Lung microvascular endothelial cell (primary cell): ENCODE results near the gene SOCS3. TPM values are rescaled to one million over a fixed set of nuclear protein-coding genes. Genes with fewer than 3 reads are reported as not detected.
A peak's percentile ranks its signal among the peaks of the same experiment; 100 is the strongest.

ENCODE experiments used
- DNase-seq, 2 donors: peaks; one replicate each; pipeline versions ENCODE4 v3.0.0 to v3.0.0-alpha.2; 2010; ENCODE audit warnings: low read depth in 2 of 2
- total RNA-seq: library from RNA; depleted of rRNA; stranded (reverse); fragments of >200 nt; gene quantifications from 2 replicates; pipeline ENCODE4 v1.2.1, GENCODE V29; 2014

Gene SOCS3
- total RNA-seq, 1 donor from 2014 or later = 79.6 TPM

DNA sequence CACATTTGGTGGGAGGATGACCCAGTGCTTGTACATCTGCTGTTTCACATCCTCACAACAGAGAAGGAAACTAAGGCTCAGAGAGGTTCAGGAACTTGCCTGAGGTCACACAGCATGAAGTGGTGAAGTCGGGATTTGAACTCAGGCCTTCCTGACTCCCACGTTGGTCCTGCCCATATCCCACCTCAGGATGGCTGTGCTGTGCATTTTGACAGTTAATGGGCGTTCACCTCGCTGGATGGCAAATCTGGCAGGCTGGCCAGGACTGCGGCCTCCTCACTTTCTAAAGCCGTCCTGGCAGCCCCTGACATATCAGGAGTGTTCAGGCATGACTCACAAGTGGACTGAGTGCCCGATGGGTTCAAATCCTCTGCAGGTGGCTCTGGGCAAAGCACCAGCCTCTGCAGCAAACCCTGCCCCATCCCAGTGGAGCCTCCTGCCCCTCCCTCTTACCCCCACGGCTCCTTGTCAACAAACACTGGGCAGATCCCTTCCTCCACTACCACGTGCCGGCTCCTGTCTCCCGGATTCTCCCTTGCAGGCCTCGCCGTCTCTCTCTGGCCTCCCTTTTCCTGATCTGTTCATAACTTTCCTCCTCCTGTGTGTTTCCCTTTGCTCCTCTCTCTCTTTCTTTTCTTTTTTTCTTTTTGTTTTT, 29.2 kb downstream of the SOCS3 start:
- DNase-seq = no peak

DNA sequence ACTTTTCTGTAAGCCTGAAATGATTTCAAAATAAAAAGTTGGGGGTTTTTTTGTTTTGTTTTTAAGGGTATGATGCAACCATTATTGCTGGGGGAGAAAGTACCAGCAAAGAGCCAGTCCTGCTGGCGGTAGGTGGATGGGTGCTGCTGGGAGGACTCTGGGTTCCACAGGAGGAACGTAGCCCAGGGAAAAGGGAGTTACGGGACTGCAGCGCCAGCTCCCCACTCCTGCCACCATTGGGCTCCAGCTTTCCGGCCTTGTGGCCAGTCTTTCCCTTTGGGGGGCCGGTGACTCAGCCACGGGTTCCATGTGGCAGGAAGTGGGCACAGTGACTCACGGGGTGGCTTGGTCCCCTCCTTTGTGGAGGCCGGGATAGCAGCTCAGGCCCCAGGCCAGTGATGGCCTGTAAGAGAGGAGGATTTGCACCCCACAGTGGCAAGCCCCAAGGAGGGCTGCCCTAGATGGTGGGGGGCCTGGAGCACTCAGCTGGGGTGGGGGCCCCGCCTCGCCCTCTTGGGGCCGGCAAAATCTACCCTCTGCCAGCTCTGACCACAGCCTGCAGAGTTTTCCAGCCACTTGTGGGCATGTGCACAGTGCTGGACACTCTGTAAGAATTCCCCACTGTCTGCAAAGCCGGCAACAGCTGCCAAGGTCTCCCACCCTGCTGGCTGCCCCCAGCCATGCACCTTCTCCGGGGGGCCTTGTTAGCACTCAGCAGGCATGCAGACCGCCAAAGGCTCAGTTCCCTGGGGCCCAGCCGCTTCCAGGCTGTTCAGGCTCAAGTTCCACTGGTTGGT, 30.4 kb downstream of the SOCS3 start:
- DNase-seq = peak in 1 of 2 donors; percentile 57

DNA sequence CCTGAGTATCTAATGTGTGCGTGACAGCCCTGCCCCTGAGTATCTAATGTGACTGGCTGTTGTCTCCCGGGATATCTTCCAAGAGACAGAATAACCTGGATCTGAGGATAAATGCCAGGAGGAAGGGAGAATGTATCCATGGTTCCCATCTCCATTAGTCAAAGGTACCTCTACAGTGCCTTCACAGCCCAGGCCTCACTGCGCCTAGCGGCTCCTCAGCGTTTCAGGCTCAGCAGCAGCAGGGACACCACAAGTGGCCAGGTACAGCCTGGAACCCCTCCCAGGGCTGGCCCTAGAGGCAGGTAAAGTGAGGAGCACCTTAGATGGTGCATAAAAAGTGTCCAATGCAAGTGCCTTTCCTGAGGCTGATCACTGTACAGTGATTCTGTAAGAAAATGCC, 32.0 kb downstream of the SOCS3 start:
- no peak for DNase-seq

DNA sequence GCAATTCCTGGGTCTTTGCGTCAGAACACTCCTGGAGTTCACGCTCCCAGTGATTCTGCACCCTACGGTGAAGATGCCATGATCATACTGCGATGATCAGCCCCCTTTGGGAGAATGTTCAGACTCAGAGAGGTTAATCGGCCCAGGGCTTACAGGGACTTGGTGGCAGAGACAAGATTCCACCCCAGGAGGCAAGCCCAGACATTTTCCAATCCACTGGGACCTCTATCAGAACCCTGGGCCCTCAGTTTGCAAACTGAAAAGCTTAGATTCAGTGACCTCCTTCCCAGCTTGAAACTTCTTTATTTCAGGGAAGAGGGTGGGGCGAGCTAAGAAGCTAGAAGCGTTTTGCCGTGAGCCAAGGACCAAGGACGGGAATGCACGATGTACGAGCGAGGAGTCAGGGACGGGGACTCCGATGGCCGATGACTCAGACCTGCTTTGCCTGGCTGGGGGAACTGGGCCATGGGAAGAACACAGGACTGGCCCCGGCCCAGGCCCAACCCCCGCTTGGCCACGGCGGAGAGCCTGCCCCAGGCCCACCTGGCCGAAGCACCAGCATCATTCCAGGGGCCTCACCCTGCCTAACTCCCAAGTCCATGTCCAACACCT, 34.7 kb downstream of the SOCS3 start:
- peak; percentile 57 to 74 for DNase-seq

DNA sequence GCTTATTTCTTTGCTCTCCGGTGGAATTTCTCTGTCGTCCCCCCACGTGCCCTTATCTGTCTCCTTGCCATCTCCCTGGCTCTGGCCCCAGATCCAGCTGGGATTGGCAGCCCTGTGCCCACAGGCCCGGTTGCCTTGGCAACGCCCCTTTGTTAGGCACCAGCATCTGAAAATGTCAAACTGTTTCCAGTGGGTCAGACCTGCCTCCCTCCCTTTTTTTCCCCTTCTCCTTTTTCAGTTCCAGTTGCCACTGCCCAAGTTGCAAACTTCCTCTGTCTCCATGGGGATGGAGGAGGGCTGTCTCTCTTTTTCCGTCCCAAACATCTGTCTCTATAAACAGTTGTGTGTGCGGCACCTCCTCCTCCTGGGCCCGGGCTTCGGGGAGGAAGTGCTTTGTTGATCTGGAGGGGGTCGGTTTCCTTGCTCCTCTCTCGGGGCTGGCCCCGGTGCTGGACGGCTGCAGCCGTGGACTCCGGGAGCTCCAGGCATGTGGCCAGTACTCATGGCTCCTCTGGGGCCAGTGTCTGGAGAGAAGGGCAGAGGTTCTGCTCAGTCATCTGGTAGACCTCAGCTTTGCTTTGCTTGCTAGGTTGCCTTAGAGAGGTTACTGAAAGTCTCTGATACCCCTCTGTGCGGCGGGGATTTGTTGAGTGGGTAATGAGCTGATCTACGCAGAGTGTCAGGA, 35.3 kb downstream of the SOCS3 start:
- DNase-seq = peak; percentile 95

DNA sequence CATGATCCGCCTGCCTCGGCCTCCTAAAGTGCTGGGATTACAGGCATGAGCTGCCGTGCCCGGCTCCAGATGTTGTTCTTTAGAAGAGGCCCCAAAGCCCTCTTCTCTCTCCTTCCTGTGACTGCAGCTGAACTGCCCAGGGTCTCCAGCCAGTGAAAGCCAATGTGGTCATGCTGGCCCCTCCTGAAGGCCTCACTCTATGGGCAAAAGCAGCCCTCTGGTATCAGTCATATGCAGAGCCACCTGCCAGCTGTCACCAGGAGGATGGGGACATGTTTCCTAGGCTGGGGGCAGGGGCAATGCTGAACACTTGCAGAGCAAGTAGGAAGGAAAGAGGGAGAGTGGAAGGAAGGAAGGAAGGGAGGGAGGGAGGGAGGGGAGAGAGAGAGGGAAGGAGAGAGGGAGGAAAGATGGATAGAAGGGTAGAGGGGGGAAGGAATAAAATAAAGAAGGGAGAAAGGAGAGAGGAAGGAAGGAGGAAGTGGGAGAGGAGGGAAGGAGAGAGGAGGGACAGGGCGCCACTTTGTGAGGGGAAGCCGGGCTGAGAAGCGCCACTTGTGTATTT, 36.0 kb downstream of the SOCS3 start:
- DNase-seq = peak; percentile 7 to 45

DNA sequence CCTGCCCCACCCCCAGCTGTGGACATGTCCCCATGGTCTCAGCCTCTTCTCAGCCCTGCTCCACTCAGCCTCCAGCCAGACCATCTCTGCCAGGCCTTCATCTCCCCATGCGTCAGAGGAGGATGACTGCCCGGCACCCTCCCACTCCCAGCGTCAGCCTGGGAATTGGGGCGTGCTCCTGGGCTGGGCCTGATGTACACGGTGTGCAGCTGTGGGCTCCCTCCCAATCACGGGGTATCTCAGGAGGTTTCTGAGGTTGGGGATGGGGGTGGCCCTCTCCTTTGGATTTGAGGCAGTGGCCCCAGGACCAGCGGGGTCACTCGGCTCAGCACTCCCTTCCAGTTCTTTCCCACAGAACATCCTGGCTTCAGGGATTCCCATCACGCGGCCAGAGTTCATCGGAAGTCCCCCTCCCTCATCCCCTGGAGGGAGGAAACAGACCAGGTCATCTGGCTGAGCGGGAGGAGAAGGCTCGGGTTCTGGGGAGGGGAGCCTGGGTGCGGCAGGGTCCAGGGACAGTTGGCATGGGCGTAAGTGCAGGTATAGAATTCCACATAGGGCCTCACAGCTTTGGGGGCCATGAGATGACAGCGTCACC, 36.9 kb downstream of the SOCS3 start:
- peak; percentile 56 to 91 for DNase-seq

GRCh38 chr17:78322327-78322857, 37.5 kb downstream of the SOCS3 start:
- no peak for DNase-seq

DNA sequence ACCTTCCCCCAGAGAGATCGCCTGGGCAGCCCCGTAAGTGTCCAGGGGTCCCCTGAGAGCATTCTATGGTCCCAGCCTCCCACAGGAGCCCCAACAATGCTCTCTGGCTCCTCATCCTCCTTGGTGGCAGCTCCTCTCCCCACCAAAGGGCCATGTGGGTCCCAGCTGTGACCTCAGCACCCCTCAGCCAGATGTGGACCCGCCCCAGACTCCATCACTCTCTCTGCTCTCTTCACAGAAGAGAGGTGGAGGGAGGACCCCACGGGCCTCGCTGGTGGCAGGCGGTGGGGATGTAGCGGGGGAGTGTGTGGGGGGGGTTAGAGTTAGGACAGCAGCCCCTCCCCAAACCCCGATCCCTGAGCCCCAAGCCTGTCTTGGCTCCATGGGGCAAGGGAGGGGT, 41.0 kb downstream of the SOCS3 start:
- no peak for DNase-seq

- no peak for DNase-seq
Observed at GRCh38 chr17:78318407-78318806, 41.5 kb downstream of the SOCS3 start.

DNA sequence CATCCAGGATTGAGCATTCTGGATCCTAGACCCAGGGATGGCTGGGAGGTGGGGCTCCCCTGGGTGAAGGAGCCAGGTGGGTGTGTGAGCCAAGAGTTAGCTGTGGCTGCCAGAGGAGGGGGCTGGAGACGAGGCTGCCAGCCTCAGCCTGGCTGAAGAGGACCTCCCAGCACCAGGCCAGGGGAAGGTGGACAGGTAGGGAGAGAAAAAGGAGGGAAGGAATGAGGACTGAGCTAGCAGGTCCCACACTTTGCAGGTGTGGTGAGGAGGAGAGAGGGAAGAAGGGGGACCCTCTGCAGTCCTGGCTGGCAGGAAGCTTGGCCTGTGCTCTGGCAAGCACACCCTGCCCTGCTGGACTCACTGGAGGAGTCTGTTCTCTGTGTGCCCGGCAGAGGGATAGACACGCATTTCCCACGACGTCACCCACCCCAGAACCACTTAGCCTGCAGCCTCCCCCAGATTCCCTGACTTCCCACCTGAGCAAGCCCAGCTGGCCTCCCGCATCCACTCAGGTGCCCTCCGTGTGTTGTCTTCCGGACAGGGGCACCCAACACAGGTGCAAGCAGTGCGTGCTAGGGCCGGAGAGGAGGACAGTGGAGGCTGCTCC, 42.0 kb downstream of the SOCS3 start:
- DNase-seq = no peak

- peak; percentile 46 to 51 for DNase-seq
Observed at GRCh38 chr17:78316867-78317789, 42.7 kb downstream of the SOCS3 start.

- DNase-seq = no peak
Observed at GRCh38 chr17:78316115-78316866, 43.6 kb downstream of the SOCS3 start.

DNA sequence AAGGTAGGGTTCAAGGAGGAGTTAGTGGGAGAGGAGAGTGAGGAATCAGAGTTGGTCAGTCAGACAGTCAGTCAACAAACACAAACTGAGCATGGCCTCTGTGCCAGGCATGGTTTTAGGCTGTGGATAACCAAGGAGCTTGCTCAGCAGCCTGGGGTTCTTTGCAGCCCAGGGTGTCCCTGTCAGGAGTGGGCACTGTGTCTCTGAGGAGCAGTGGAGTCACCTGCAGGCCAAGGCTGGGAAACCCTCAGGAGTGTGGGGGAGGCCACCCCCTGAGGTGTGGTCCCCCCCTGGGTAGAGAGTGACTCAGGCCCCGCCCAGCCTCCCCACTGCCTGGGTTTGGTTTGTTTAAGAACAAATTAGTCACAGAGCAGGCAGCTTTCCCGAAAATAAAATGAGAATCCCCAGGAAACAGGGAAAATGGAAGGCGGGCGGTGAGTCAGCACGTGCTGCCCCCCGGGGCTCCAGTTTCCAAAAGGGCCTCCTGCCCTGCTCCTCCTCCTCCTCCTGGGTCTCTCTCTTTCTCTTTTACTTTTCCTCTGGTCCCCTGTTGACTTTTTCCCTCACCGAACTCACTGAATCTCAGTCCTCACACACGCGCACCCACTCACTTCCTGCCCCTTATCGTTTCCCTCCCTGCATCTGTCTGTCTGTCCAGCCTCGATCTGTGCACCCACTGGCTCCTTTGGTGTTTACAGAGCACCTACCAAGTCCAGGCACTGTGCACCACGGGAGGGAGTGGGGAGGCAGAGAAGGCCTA, 44.3 kb downstream of the SOCS3 start:
- DNase-seq = peak; percentile 64 to 71

DNA sequence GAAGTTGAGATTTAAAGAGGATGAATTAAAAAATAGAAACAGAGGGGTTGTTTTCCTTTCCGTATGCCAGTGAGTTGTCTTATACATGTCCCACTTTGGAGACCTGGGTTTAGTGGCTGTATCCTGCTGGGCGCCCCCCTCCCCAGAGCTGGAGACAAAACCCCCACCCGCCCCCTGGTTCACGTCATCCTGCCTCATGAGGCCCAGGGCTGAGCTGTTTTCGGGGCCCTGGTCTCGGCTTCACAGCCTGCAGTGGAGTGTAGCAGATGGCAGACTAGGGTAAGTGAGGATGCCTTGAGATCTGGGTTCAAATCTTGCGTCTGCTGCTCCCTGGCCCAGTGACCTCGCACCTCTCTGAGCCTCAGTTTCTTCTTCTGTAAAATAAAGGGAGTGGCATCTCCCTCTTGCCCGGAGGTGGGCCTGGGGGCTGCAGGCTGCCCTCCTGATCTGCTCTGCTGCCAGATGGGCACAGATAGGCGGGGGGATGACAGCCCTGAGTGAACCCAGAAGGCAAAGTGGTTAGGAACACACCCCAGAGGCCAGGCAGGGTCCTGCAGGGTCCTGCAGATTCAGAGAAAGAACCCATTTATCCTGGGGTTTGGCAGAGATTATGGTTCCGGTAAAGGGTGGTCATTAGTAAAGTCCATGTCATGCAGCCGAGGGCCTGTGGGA, 45.1 kb downstream of the SOCS3 start:
- no peak for DNase-seq

GRCh38 chr17:78313735-78314648, 45.9 kb downstream of the SOCS3 start:
- peak; percentile 60 to 83 for DNase-seq
